Renal cortex interstitium (tissue), 11 donors: Measurements from ENCODE around the gene GID4. TPM values are rescaled to one million over a fixed set of nuclear protein-coding genes. Genes with fewer than 3 reads are reported as not detected.

ENCODE experiments used
- DNase-seq, 11 donors: peaks; one replicate each; pipeline ENCODE4 v3.0.0-alpha.2; 2013; ENCODE audit warnings: low read depth in 9 of 11, low spot score in 4 of 11; ENCODE audit errors: extremely low read depth in 1 of 11
- polyA plus RNA-seq, 3 donors: library from polyadenylated mRNA; unstranded; fragments of 120-200 nt; gene quantifications; one replicate each; pipeline ENCODE4 v1.2.1, GENCODE V29; 2013; ENCODE audit not compliant: insufficient read length in 3 of 3

The GID4 gene
- polyA plus RNA-seq, 3 donors: 12.8 to 15.1 (median 13.3) TPM

GRCh38 chr17:18071751-18072150 lies 32.5 kb downstream of the GID4 start:
- no peak for DNase-seq

GRCh38 chr17:18074566-18075272 lies 35.5 kb downstream of the GID4 start:
- DNase-seq: no peak

- DNase-seq: peak in 1 of 11 donors; percentile 20
Observed at GRCh38 chr17:18076936-18077335, 37.7 kb downstream of the GID4 start.

- no peak for DNase-seq
Observed at GRCh38 chr17:18079543-18079942, 40.3 kb downstream of the GID4 start.

- no peak for DNase-seq
Observed at GRCh38 chr17:18084256-18084655, 45.0 kb downstream of the GID4 start.

GRCh38 chr17:18087610-18088491 lies 48.6 kb downstream of the GID4 start, which contains the start of gene DRG2:
Gene DRG2, plus strand, starts transcription at chr17:18087948. Its CDS starts 76 bp downstream, at chr17:18088024.
- DNase-seq: peak; percentile 75 to 92 (median 88)

GRCh38 chr17:18089613-18090012 lies 50.4 kb downstream of the GID4 start:
- DNase-seq: no peak

- no peak for DNase-seq
Observed at GRCh38 chr17:18093616-18094408, 54.6 kb downstream of the GID4 start.

- DNase-seq: no peak
Observed at GRCh38 chr17:18094409-18094807, 55.2 kb downstream of the GID4 start.

- no peak for DNase-seq
Observed at GRCh38 chr17:18099516-18099915, 60.3 kb downstream of the GID4 start.

- no peak for DNase-seq
Observed at GRCh38 chr17:18100616-18101015, 61.4 kb downstream of the GID4 start.

GRCh38 chr17:18101828-18102227 lies 62.6 kb downstream of the GID4 start:
- no peak for DNase-seq

GRCh38 chr17:18102640-18103039 lies 63.4 kb downstream of the GID4 start:
- DNase-seq: no peak

GRCh38 chr17:18105027-18105426 lies 65.8 kb downstream of the GID4 start:
- DNase-seq: no peak

GRCh38 chr17:18105595-18105994 lies 66.4 kb downstream of the GID4 start:
- no peak for DNase-seq

GRCh38 chr17:18106211-18106610 lies 67.0 kb downstream of the GID4 start:
- DNase-seq: no peak

GRCh38 chr17:18107061-18107790 lies 68.0 kb downstream of the GID4 start:
- DNase-seq: no peak

- DNase-seq: no peak
Observed at GRCh38 chr17:18107971-18108370, 68.8 kb downstream of the GID4 start.
